Naive thymus-derived CD4-positive, alpha-beta T cell (primary cell): ENCODE data around the gene NEAT1. TPM values are rescaled to one million over a fixed set of nuclear protein-coding genes. Genes with fewer than 3 reads are reported as not detected.

Experiments
- ATAC-seq: fragments of 150-1000 bp; cut with Tn5 transposase; 2 replicates; pipeline ENCODE4 v1.10.0; 2021; ENCODE audit warnings: mild to moderate bottlenecking, moderate library complexity
- CTCF ChIA-PET: fragments of 350-600 bp; sonication (Branson Sonifier 250); formaldehyde crosslinking; loops from one replicate; lab custom pipeline; 2021; ENCODE audit warnings: antibody characterized with exemption; lab: Charles Lee
- POLR2A ChIA-PET: fragments of 350-600 bp; sonication (Branson Sonifier 250); formaldehyde crosslinking; loops from one replicate; lab custom pipeline; 2021; ENCODE audit warnings: antibody characterized with exemption, inconsistent platforms; lab: Charles Lee
- DNase-seq, 9 donors: peaks; one replicate each; pipeline versions ENCODE4 v3.0.0 to v3.0.0-alpha.2; 2020 to 2022; ENCODE audit warnings: mixed read lengths in 1 of 9
- H3K27ac ChIP-seq: one replicate; pipeline ENCODE4 v1.7.0; 2013; ENCODE audit warnings: mild to moderate bottlenecking, low read depth, low read length, moderate library complexity
- H3K27me3 ChIP-seq, 2 donors: one replicate each; pipeline ENCODE4 v1.7.0; 2013; ENCODE audit warnings: low read length in 2 of 2, mild to moderate bottlenecking in 2 of 2, moderate library complexity in 2 of 2; ENCODE audit not compliant: control insufficient read depth in 2 of 2, insufficient read depth in 2 of 2
- H3K36me3 ChIP-seq, 3 experiments: 1 replicate in 2 of 3; 2 replicates in 1 of 3; pipeline ENCODE4 v1.7.0; 2013; ENCODE audit warnings: low read length in 3 of 3, mild to moderate bottlenecking in 3 of 3, moderate library complexity in 1 of 3; ENCODE audit not compliant: insufficient read depth in 3 of 3, control insufficient read depth in 2 of 3
- H3K4me1 ChIP-seq, 2 donors: one replicate each; pipeline ENCODE4 v1.7.0; 2013; ENCODE audit warnings: low read length in 2 of 2, mild to moderate bottlenecking in 2 of 2, moderate library complexity in 1 of 2; ENCODE audit not compliant: control insufficient read depth in 2 of 2, insufficient read depth in 2 of 2
- H3K4me3 ChIP-seq: 2 replicates; pipeline ENCODE4 v1.7.0; 2013; ENCODE audit warnings: mild to moderate bottlenecking, low read length
- H3K9me3 ChIP-seq, 3 experiments: 1 replicate in 2 of 3; 2 replicates in 1 of 3; pipeline ENCODE4 v1.7.0; 2013; ENCODE audit warnings: low read length in 3 of 3; ENCODE audit not compliant: control insufficient read depth in 2 of 3
- H3K27ac Mint-ChIP-seq, 9 donors: one replicate each; pipeline ENCODE4 v1.8.0; 2020 to 2022; ENCODE audit warnings: mixed read lengths in 9 of 9, mild to moderate bottlenecking in 8 of 9, moderate library complexity in 5 of 9, inconsistent platforms in 2 of 9
- H3K27me3 Mint-ChIP-seq, 5 donors: one replicate each; pipeline ENCODE4 v1.8.0; 2021 to 2022; ENCODE audit warnings: mixed read lengths in 5 of 5, mild to moderate bottlenecking in 1 of 5
- H3K36me3 Mint-ChIP-seq, 5 donors: one replicate each; pipeline ENCODE4 v1.8.0; 2020 to 2022; ENCODE audit warnings: mixed read lengths in 5 of 5, mild to moderate bottlenecking in 3 of 5, inconsistent platforms in 1 of 5
- H3K4me1 Mint-ChIP-seq, 7 donors: one replicate each; pipeline ENCODE4 v1.8.0; 2020 to 2022; ENCODE audit warnings: mixed read lengths in 7 of 7, mild to moderate bottlenecking in 3 of 7, inconsistent platforms in 1 of 7
- H3K4me3 Mint-ChIP-seq, 10 donors: one replicate each; pipeline ENCODE4 v1.8.0; 2020 to 2022; ENCODE audit warnings: mild to moderate bottlenecking in 10 of 10, mixed read lengths in 10 of 10, moderate library complexity in 6 of 10, inconsistent platforms in 2 of 10
- H3K9me3 Mint-ChIP-seq, 11 donors: one replicate each; pipeline ENCODE4 v1.8.0; 2020 to 2022; ENCODE audit warnings: mixed read lengths in 11 of 11, mild to moderate bottlenecking in 4 of 11, inconsistent platforms in 1 of 11, moderate library complexity in 1 of 11
- intact Hi-C, 2 donors: fragments of 100-400 bp; cut with micrococcal nuclease; formaldehyde crosslinking; loops; one replicate each; pipeline ENCODE4 v1.15.1; 2023
- polyA plus RNA-seq, 2 donors: library from polyadenylated mRNA; unstranded; fragments of 300-500 nt; fragmentation: Illumina TruSeq; gene quantifications; one replicate each; pipeline ENCODE4 v1.2.3, GENCODE V29; 2021
- total RNA-seq, 6 experiments: library from RNA in 5 of 6; stranded (reverse) in 5 of 6; gene quantifications; 1 replicate in 5 of 6; 2 replicates in 1 of 6; pipeline ENCODE4 v1.2.3 and lab custom pipeline; 2021 to 2026

Gene NEAT1
- total and polyA plus RNA-seq, 7 experiments from 2014 or later = 2.5 to 1,454 (median 401) TPM

DNA sequence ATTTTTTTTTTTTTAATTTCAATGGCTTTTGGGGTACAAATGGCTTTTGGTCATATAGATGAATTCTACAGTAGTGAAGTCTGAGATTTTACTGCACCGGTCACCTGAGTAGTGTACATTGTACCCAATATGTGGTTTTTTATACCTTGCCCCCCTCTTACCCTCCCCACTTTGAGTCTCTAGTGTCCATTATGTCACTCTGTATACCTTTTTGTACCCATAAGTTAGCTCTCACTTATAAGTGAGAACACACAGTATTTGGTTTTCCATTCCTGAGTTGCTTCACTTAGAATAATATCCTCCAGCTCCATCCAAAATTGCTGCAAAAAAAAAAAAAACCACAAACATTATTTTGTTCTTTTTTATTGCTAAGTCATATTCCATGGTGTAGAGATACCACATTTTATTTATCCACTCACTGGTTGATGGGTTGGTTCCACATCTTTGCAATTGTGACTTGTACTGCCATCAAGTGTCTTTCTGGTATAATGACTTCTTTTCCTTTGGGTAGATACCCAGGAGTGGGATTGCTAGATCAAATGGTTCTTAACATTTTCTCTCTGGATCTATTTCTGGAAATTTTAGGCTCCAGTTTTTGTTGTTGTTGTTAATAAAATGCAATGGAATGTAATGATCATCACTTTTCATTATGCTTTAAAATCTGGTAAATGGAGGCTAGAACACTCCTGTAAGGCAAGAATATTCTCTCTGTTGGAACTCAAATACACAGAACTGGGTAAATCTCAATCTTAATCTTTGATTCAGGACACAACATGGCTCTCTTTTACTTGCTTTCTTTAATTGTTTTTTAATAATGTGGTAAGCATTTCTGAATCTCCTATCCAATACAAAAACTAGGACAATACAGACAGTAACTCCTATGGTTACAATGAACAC is 10.3 kb downstream of the NEAT1 start:
- H3K36me3 Mint-ChIP-seq = peaks cover 0 to 37% (median 6%) of the 10 kb centered on the region in 5 donors
- Histone ChIP-seq H3K4me1 (peaks cover 47 to 51% of the 10 kb centered on the region in 2 donors), H3K27me3 (no peaks in the 10 kb centered on the region), H3K4me3 (no peak overlapping the region), H3K9me3 (no peaks in the 10 kb centered on the region), H3K36me3 (peaks cover 0 to 27% (median 8%) of the 10 kb centered on the region in 3 experiments), H3K27ac (no peak overlapping the region)
- no peaks in the 10 kb centered on the region for H3K9me3 Mint-ChIP-seq
- H3K27me3 Mint-ChIP-seq = no peaks in the 10 kb centered on the region
- H3K27ac Mint-ChIP-seq = peak overlapping the region; percentile 69 to 100 (median 87)
- H3K4me3 Mint-ChIP-seq = peak overlapping the region in 6 of 10 donors; percentile 25 to 94 (median 48)
- H3K4me1 Mint-ChIP-seq = peaks cover 55 to 89% (median 81%) of the 10 kb centered on the region in 7 donors
- intact Hi-C loops = loop anchor here (1.0 kb wide), 4 partner anchors 17 to 77 kb away; partner anchors contain the start of gene SLC25A45 (in 2 of the 2)
- DNase-seq = peak in 7 of 9 donors; percentile 49 to 76 (median 62)
- peak; percentile 36 for ATAC-seq
- ChIA-PET POLR2A (interaction anchor here (0.6 to 5.2 kb wide), 15 partner anchors 9 to 620 kb away, joined by 3 to 119 read pairs (median 6); partner anchors contain the start of genes MALAT1 and NEAT1), CTCF (interaction anchor here (0.6 to 1.8 kb wide), 16 partner anchors 9 to 86 kb away, joined by 3 to 42 read pairs (median 4); partner anchors contain the start of genes FRMD8 and MALAT1)

DNA sequence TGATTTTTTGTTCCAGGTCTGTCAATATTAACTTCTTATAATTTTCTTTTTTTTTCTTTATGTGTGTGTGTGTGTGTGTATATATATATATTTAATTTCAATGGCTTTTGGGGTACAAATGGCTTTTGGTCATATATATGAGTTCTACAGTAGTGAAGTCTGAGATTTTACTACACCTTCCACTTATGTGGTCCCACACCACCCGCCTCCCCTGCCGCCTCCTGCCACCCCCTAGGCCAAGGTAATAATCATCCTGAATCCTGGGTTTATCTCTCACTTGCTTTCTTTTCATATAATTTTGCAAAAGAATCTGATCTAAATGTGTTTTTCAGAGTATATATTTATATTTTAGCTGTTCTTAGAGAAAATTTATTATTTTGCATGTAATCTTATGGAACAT is 11.1 kb downstream of the NEAT1 start:
- CTCF ChIA-PET = interaction anchor here (1.1 to 1.8 kb wide), 3 partner anchors 16 to 76 kb away, joined by 3 to 17 read pairs (median 4); no protein-coding TSS in a partner anchor
- Mint-ChIP-seq H3K4me1 (peaks cover 53 to 87% (median 80%) of the 10 kb centered on the region in 7 donors), H3K4me3 (no peak overlapping the region), H3K36me3 (peaks cover 0 to 34% (median 9%) of the 10 kb centered on the region in 5 donors), H3K27me3 (no peaks in the 10 kb centered on the region), H3K27ac (peak overlapping the region in 2 of 9 donors; percentile 69 to 100), H3K9me3 (no peaks in the 10 kb centered on the region)
- intact Hi-C loops = loop anchor here (1.0 kb wide), 4 partner anchors 17 to 77 kb away; partner anchors contain the start of gene SLC25A45 (in 2 of the 2)
- H3K27ac ChIP-seq = no peak overlapping the region
- peak in 1 of 9 donors; percentile 3 for DNase-seq
- no peaks in the 10 kb centered on the region for H3K27me3 ChIP-seq
- peaks cover 40 to 44% of the 10 kb centered on the region in 2 donors for H3K4me1 ChIP-seq
- no peak for ATAC-seq
- H3K36me3 ChIP-seq = peaks cover 0 to 28% (median 8%) of the 10 kb centered on the region in 3 experiments
- POLR2A ChIA-PET = interaction anchor here (0.8 to 5.2 kb wide), 6 partner anchors 12 to 66 kb away, joined by 3 to 119 read pairs (median 5); partner anchors contain the start of genes MALAT1 and NEAT1
- no peak overlapping the region for H3K4me3 ChIP-seq
- no peaks in the 10 kb centered on the region for H3K9me3 ChIP-seq

DNA sequence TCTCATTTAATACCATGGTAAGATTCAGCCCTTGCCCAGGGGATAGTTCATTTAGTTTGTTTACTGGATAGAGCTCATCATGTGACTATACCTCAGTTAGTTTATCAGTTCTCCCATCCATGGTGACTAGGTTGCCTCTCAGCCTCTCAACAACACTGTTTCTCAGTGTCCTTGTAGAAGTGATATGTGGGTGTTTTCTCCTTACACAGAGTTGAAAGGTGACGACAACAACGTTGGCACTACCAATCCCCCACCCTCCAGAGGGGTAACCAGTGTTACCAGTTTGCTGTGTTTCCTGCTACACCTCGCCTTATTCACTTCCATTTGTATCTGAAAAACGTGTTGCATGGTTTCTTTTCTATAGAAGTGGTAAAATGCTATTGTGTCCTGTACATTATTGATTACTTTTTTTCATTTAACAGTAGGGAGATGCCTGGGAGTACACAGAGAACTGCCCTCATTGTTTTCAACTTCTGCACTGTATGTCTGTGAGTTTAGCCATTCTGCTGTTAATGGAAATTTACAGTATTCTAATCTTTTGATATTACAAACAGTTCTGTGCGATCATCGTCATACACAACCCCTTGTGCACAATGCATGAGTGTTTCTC is 11.6 kb downstream of the NEAT1 start:
- Mint-ChIP-seq H3K4me1 (peaks cover 51 to 87% (median 80%) of the 10 kb centered on the region in 7 donors), H3K27me3 (no peaks in the 10 kb centered on the region), H3K36me3 (peaks cover 0 to 36% (median 14%) of the 10 kb centered on the region in 5 donors), H3K9me3 (no peaks in the 10 kb centered on the region), H3K4me3 (peak overlapping the region in 1 of 10 donors; percentile 5), H3K27ac (peak overlapping the region in 4 of 9 donors; percentile 25 to 43 (median 34))
- DNase-seq (peak in 1 of 9 donors; percentile 4), ATAC-seq (no peak)
- Histone ChIP-seq H3K27me3 (no peaks in the 10 kb centered on the region), H3K27ac (no peak overlapping the region), H3K36me3 (peaks cover 0 to 28% (median 8%) of the 10 kb centered on the region in 3 experiments), H3K4me1 (peaks cover 35 to 39% of the 10 kb centered on the region in 2 donors), H3K4me3 (no peak overlapping the region), H3K9me3 (no peaks in the 10 kb centered on the region)
- ChIA-PET CTCF (interaction anchor here (1.1 to 1.8 kb wide), 3 partner anchors 17 to 76 kb away, joined by 3 to 17 read pairs (median 4); no protein-coding TSS in a partner anchor), POLR2A (interaction anchor here (0.8 to 5.2 kb wide), 6 partner anchors 11 to 66 kb away, joined by 3 to 119 read pairs (median 5); partner anchors contain the start of genes MALAT1 and NEAT1)
- intact Hi-C loops = no loop called here

DNA sequence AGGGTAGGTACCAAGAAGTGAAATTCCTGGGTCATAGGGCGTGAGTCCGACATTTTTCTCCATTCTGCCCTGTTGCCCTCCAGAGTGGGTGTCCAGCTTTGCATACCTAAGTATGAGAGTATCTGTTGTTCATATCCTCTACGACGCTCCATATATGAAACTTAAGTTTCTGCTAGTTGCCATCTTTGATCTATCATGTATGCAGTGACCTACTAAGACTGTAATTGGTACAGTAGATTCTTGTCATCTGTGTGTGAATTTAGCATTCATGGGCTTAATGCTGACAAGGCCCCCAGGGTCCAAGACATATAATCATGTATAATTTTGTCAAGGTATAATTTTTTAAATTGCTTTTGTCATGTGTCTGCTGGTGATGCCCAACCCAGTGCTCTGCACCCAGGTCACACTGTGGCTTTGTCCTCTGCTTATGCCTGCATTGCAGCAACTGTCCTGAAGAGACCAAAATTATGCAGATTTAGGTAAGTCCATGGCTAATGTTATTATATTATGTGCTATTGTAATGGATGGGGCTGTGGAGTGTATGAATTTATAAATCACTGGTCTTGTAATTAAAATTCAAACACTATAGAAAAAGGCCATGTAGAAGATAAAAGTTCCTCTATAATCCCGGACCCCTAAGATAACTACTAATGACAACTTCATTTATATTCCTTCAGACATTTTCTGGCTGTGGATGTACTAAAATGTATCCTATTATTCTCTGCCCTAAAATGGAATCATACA is 12.2 kb downstream of the NEAT1 start:
- Histone ChIP-seq H3K4me1 (peaks cover 28 to 32% of the 10 kb centered on the region in 2 donors), H3K27me3 (no peaks in the 10 kb centered on the region), H3K36me3 (peaks cover 0 to 28% (median 8%) of the 10 kb centered on the region in 3 experiments), H3K9me3 (no peaks in the 10 kb centered on the region), H3K27ac (no peak overlapping the region), H3K4me3 (no peak overlapping the region)
- ATAC-seq (no peak), DNase-seq (peak in 1 of 9 donors; percentile 2)
- H3K4me3 Mint-ChIP-seq = no peak overlapping the region
- peaks cover 0 to 34% (median 15%) of the 10 kb centered on the region in 5 donors for H3K36me3 Mint-ChIP-seq
- CTCF ChIA-PET = interaction anchor here (1.1 to 1.8 kb wide), 2 partner anchors 18 to 75 kb away, joined by 3 to 17 read pairs; no protein-coding TSS in a partner anchor
- H3K27me3 Mint-ChIP-seq = no peaks in the 10 kb centered on the region
- peaks cover 52 to 87% (median 79%) of the 10 kb centered on the region in 7 donors for H3K4me1 Mint-ChIP-seq
- intact Hi-C loops = no loop called here
- no peaks in the 10 kb centered on the region for H3K9me3 Mint-ChIP-seq
- H3K27ac Mint-ChIP-seq = peak overlapping the region in 3 of 9 donors; percentile 36 to 59 (median 38)
- POLR2A ChIA-PET = interaction anchor here (0.9 to 5.2 kb wide), 5 partner anchors 14 to 71 kb away, joined by 3 to 119 read pairs (median 12); partner anchors contain the start of gene NEAT1

DNA sequence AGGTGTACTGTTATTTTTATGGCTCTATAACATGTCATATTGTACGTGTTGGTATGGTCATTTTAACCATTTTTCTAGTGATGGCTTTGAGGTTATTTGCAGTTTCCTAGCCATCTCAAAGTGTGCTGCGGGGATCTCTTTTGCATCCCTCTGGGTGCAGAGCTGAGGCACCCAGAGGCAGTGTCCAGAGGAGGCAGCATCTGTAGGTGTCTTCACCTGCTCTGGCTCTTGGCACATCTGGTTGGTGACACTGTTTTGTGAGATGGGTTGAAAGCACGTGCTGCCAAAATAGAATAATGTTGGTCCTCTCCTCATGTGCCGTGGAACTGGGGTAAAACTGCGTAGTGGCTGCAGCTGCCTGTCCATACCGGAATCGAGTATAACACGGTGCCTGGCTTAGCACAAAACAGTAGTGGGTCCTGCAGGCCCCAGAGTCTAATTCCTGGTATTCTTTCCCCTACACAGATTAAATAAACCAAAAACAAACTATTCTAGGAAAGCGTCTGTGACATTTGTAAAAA is 12.9 kb downstream of the NEAT1 start:
- Histone ChIP-seq H3K27ac (no peak overlapping the region), H3K9me3 (no peaks in the 10 kb centered on the region), H3K36me3 (peaks cover 0 to 28% (median 8%) of the 10 kb centered on the region in 3 experiments), H3K4me3 (no peak overlapping the region), H3K27me3 (no peaks in the 10 kb centered on the region), H3K4me1 (peaks cover 22 to 26% of the 10 kb centered on the region in 2 donors)
- Mint-ChIP-seq H3K27me3 (no peaks in the 10 kb centered on the region), H3K9me3 (no peaks in the 10 kb centered on the region), H3K4me3 (peak overlapping the region in 1 of 10 donors; percentile 7), H3K27ac (peak overlapping the region in 3 of 9 donors; percentile 22 to 59 (median 23)), H3K4me1 (peaks cover 47 to 86% (median 77%) of the 10 kb centered on the region in 7 donors), H3K36me3 (peaks cover 0 to 36% (median 15%) of the 10 kb centered on the region in 5 donors)
- CTCF ChIA-PET = no interaction called here
- POLR2A ChIA-PET = interaction anchor here (2.2 to 5.2 kb wide), 4 partner anchors 15 to 71 kb away, joined by 12 to 119 read pairs (median 26); partner anchors contain the start of genes MALAT1 and NEAT1
- DNase-seq = peak in 1 of 9 donors; percentile 19
- intact Hi-C loops = no loop called here
- ATAC-seq = no peak
